Muscle layer of duodenum (tissue), 2 donors: ENCODE results near the gene COBL.

Experiments used
- H3K27ac ChIP-seq: one replicate; pipeline ENCODE4 v1.7.0; 2013; ENCODE audit warnings: mild to moderate bottlenecking, low read length
- H3K27me3 ChIP-seq: one replicate; pipeline ENCODE4 v1.7.0; 2013; ENCODE audit warnings: low read depth, mild to moderate bottlenecking, control low read depth, low read length
- H3K36me3 ChIP-seq, 2 donors: one replicate each; pipeline ENCODE4 v1.7.0; 2013; ENCODE audit warnings: low read length in 2 of 2, control low read depth in 1 of 2, mild to moderate bottlenecking in 1 of 2; ENCODE audit not compliant: insufficient read depth in 2 of 2, control insufficient read depth in 1 of 2
- H3K4me1 ChIP-seq, 2 donors: one replicate each; pipeline ENCODE4 v1.7.0; 2013; ENCODE audit warnings: low read length in 2 of 2, mild to moderate bottlenecking in 2 of 2, control low read depth in 1 of 2, moderate library complexity in 1 of 2; ENCODE audit not compliant: insufficient read depth in 2 of 2, control insufficient read depth in 1 of 2
- H3K4me3 ChIP-seq, 2 donors: one replicate each; pipeline ENCODE4 v1.7.0; 2013; ENCODE audit warnings: low read length in 2 of 2, low read depth in 1 of 2, mild to moderate bottlenecking in 1 of 2
- H3K9me3 ChIP-seq, 2 donors: one replicate each; pipeline ENCODE4 v1.7.0; 2013; ENCODE audit warnings: low read length in 2 of 2, control low read depth in 1 of 2, mild to moderate bottlenecking in 1 of 2; ENCODE audit not compliant: control insufficient read depth in 1 of 2
- donor health status: healthy.

Gene COBL

DNA sequence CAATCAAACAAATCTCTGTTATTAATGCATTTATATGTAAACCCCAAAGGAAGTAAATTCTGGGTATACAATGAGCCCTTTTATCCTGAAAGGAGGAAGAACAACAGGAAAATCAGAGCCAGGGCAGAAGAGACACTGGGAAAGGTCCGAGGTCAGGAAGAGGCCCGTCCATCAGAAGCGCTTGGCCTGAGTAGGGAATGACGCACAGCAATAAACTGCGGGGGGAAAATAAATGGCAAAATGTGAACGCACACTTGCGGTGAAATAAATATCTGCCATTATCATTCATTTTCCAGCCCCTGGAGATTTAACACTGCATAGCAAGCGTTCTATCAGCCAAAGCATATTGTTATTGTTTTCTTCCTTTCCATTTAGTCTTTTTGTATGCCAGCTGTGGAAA, 243.4 kb downstream of the COBL start:
- no peak overlapping the region for H3K4me3 ChIP-seq
- H3K27ac ChIP-seq, result no peak overlapping the region
- no peaks in the 10 kb centered on the region for H3K36me3 ChIP-seq
- peaks cover 0 to 14% of the 10 kb centered on the region in 2 donors for H3K4me1 ChIP-seq
- H3K27me3 ChIP-seq, result no peaks in the 10 kb centered on the region
- H3K9me3 ChIP-seq, result no peaks in the 10 kb centered on the region

DNA sequence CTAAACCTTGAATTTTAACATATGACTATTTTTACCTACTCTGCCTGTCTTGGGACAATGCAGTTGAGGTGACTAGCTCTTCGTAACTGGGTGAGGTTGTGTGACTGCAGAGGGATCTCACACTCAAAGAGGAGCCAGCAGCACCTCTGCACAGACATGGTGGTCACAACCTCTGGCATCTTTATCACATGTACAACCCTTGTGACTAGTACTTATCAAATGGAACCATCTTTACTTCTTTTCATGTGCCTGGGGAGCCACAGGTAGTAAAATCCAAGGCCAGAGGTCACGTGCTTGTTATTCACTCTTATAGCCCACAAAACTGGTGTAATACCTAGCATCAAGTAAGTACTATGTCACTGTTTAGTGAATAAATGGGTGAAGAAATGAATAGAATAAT, 244.3 kb downstream of the COBL start:
- Histone ChIP-seq H3K27me3 (no peaks in the 10 kb centered on the region), H3K9me3 (no peaks in the 10 kb centered on the region), H3K4me3 (no peak overlapping the region), H3K27ac (no peak overlapping the region), H3K4me1 (peaks cover 0 to 14% of the 10 kb centered on the region in 2 donors), H3K36me3 (no peaks in the 10 kb centered on the region)

DNA sequence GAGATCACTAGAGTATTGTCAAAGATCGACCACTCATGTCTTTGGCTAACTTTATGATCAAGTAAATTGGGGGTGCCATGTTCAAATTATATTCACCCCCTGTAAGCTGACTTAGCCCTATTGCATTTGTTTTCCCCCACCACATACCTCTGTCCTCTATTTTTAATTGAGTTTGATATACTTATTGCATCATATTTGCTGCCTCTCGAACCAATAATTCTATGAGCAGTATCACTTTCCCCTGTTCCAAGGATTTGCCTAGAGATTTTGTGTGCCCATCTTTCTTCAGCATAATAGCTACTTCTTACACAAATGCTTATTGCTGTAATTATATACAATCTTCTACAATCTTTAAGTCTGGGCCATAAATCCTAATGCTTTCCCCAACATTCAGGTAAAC, 245.2 kb downstream of the COBL start:
- Histone ChIP-seq H3K36me3 (no peaks in the 10 kb centered on the region), H3K27ac (no peak overlapping the region), H3K4me1 (peaks cover 0 to 14% of the 10 kb centered on the region in 2 donors), H3K9me3 (no peaks in the 10 kb centered on the region), H3K27me3 (no peaks in the 10 kb centered on the region), H3K4me3 (no peak overlapping the region)

DNA sequence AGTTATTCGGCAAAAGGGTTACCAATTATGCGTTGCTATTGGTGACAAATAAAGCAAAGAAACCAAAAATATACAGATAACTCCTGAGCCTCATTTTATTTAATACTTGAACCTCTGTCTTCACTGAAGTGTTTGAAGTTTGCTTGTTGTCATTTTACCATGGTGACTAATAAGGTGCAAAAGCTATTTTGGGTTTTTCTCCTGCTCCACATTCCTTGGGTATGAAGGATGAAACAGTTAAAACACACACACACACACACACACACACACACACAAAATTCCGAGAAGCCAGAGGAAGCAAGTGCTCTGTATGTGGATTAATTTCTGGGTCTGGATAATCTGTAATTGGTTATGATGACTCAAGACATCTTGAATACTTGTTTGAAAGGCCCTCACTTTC, 246.5 kb downstream of the COBL start:
- Histone ChIP-seq H3K27me3 (no peaks in the 10 kb centered on the region), H3K4me1 (peaks cover 0 to 14% of the 10 kb centered on the region in 2 donors), H3K9me3 (no peaks in the 10 kb centered on the region), H3K36me3 (no peaks in the 10 kb centered on the region), H3K27ac (no peak overlapping the region), H3K4me3 (no peak overlapping the region)

DNA sequence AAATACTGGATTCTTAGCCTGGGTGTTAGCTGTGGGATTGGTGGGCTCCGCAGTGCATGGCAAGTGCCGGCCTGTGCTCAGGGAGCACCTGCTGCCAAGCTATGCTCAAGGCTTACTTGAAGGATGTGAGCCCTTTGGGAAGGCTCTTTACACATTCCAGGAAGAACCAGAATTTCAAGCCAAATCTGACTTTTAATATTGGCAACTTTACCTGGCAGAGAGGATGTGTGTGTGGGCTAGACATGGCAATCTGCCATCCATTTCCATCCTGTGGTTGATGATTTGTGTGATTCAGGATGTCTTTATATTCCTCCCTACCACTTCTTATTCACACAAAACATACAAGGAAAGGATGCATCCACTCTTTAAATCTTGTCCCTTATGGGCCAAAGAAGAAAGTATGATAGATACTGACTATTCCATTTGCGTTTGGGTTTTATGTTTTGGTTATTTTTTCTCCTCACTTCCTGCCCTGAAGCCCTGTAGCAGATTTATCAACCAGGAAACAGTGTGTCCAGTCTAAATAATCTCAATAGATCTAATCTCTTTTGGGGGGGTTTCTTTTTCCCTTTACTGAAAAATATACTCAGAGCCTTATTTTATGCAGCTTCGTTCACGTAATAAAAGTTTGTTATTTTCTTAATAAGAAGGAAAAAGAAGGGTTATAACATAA, 247.1 kb downstream of the COBL start:
- no peak overlapping the region for H3K27ac ChIP-seq
- H3K9me3 ChIP-seq, result no peaks in the 10 kb centered on the region
- no peaks in the 10 kb centered on the region for H3K27me3 ChIP-seq
- H3K36me3 ChIP-seq, result no peaks in the 10 kb centered on the region
- H3K4me1 ChIP-seq, result peaks cover 0 to 14% of the 10 kb centered on the region in 2 donors
- no peak overlapping the region for H3K4me3 ChIP-seq

DNA sequence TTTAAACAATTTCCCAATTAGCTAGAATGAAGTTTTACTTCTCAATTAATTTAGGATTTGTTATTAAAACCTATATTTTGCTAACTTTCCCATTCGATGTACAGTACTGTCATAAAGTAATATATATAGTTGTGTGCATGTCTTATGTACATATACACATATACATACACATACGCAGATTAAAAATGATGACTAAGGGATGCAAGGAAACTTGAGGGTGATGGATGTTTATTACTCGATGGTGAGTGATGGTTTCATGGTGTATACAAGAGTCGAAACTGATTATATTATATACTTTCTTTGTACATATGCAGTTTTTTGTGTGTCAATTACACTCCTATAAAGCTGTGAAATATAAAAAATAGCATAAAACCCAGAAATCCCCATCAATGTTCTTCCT, 248.2 kb downstream of the COBL start:
- Histone ChIP-seq H3K27ac (no peak overlapping the region), H3K4me3 (no peak overlapping the region), H3K27me3 (no peaks in the 10 kb centered on the region), H3K9me3 (no peaks in the 10 kb centered on the region), H3K36me3 (no peaks in the 10 kb centered on the region), H3K4me1 (peaks cover 0 to 14% of the 10 kb centered on the region in 2 donors)

DNA sequence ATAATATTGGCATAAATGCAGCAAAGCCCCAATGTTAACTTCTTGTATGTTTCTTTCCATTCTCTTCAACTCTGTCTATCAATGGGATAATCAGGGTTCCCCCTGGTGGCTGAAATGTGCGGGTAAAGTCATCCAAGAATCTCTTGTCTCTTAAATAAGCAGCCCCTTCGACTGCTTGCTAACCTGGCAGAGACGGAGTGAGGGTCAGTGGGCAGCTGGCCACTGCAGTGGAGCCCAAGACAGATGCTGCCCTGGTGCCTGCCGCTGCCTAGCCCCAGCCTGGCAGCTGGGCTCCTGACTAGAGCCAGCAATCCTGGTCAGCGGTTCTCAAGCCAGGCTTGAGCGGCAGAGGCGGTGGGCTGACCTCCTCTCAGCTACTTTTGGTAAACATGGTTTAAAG, 248.9 kb downstream of the COBL start:
- Histone ChIP-seq H3K9me3 (no peaks in the 10 kb centered on the region), H3K36me3 (no peaks in the 10 kb centered on the region), H3K4me1 (peaks cover 0 to 14% of the 10 kb centered on the region in 2 donors), H3K4me3 (no peak overlapping the region), H3K27ac (no peak overlapping the region), H3K27me3 (no peaks in the 10 kb centered on the region)

DNA sequence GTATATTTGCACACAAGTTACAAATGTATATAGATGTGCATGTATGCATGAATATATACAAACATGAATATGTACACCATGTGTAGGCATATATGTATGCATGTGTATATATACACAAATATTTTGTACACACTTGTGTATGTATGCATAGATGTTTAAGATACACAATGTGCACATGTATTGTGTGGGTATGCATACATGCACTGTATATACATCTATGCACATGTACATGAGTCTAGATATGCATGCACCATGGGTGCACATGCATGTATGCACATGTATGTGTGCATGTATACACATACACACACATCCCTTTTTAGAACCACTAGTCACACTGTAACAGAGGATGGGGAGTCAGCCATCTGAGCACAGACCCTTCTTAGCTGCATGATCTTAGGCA, 249.4 kb downstream of the COBL start:
- H3K4me3 ChIP-seq, result no peak overlapping the region
- H3K27ac ChIP-seq, result no peak overlapping the region
- no peaks in the 10 kb centered on the region for H3K36me3 ChIP-seq
- H3K4me1 ChIP-seq, result peaks cover 0 to 14% of the 10 kb centered on the region in 2 donors
- H3K9me3 ChIP-seq, result no peaks in the 10 kb centered on the region
- no peaks in the 10 kb centered on the region for H3K27me3 ChIP-seq

DNA sequence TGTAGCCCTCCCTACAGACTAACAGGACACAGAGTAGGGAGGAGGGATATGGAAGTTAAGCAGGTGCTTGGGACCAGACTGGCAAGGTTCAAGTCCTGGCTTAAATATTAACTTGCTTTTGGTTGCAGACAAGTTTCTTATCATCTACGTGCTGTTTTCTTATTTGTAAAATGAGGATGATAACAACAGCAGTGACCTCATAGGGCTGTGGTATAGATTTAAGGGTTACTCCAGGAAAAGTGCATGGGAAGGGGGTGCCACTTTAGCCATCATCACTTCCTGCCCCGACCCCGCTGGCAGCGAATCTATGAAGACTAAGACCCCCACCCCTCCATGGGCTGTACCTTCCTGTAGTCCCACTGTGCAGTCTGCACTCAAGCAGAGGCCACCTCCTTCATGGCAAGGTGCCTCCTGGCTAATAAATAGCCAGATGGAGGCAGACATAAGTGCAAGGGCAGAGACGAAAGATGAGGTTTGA, 250.2 kb downstream of the COBL start:
- Histone ChIP-seq H3K27ac (no peak overlapping the region), H3K4me3 (no peak overlapping the region)

DNA sequence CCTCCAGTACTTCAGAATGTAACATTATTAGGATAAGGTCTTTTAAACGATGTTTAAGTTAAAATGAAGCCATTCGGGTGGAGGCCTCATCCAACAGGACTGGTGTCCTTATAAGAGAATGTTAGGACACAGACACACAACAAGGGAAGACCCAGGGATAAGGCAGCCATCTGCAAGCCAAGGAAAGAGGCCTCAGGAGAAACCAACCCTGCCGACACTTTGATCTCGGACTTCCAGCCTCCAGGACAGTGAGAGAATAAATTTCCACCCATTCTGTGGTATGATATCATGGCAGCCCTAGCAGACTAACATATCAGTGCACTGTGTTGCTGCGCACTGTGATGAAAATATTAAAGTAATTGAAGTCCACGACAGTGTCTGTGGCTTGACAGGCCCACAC, 250.8 kb downstream of the COBL start:
- no peak overlapping the region for H3K27ac ChIP-seq
- H3K4me3 ChIP-seq, result no peak overlapping the region
- H3K4me1 ChIP-seq, result peaks cover 0 to 12% of the 10 kb centered on the region in 2 donors
- H3K27me3 ChIP-seq, result no peaks in the 10 kb centered on the region
- peaks cover 0 to 3% of the 10 kb centered on the region in 2 donors for H3K36me3 ChIP-seq
- H3K9me3 ChIP-seq, result no peaks in the 10 kb centered on the region

More for the DNA sequence above, 250.2 kb downstream of the COBL start:
- Histone ChIP-seq H3K4me1 (peaks cover 0 to 14% of the 10 kb centered on the region in 2 donors), H3K9me3 (no peaks in the 10 kb centered on the region), H3K27me3 (no peaks in the 10 kb centered on the region), H3K36me3 (peaks cover 0 to under 1% of the 10 kb centered on the region in 2 donors)

DNA sequence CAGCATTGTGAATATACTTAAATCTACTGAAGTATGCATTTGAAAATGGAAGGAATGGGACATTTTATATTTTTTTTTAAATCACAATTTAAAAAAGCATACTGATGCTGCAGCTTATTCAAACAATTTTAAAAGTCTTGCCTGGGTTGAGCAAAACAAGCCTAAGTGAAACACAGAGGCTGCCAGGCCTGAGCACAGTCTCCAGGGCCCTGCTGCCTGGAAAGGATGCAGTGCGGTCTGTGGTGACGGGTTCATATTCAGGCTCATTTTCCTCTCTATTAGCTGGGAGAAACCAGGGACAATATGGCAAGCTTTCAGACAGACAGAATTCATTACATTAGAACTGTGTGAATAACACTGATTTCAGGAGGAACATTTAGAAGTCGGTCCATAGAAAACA, 251.9 kb downstream of the COBL start:
- Histone ChIP-seq H3K27ac (no peak overlapping the region), H3K27me3 (no peaks in the 10 kb centered on the region), H3K9me3 (no peaks in the 10 kb centered on the region), H3K4me1 (peaks cover 0 to 10% of the 10 kb centered on the region in 2 donors), H3K36me3 (peaks cover 0 to 7% of the 10 kb centered on the region in 2 donors), H3K4me3 (no peak overlapping the region)
